K562 (cell line): Measurements from ENCODE around the gene CYB561A3. TPM values are rescaled to one million over a fixed set of nuclear protein-coding genes. Genes with fewer than 3 reads are reported as not detected.

Experiments
- ARHGAP35 ChIP-seq: fragments of 450-650 bp; IDR thresholded peaks from 2 replicates; pipeline ENCODE4 v1.6.1; 2018; ENCODE audit not compliant: partially characterized antibody
- CBFA2T2 ChIP-seq: fragments of 450-650 bp; conservative IDR thresholded peaks from 2 replicates; pipeline ENCODE4 v1.6.1; 2017; ENCODE audit warnings: mild to moderate bottlenecking
- CBFA2T3 ChIP-seq: fragments of 450-650 bp; IDR thresholded peaks from 2 replicates; pipeline ENCODE4 v1.6.1; 2017
- CXXC5 ChIP-seq: fragments of 250-450 bp; sonication (Bioruptor Pico); IDR thresholded peaks from 2 replicates; pipeline ENCODE4 v1.8.0; 2022; ENCODE audit warnings: inconsistent platforms, mild to moderate bottlenecking, moderate library complexity
- DIDO1 ChIP-seq: fragments of 450-650 bp; IDR thresholded peaks from 2 replicates; pipeline ENCODE4 v1.6.1; 2016; ENCODE audit warnings: low read depth, missing biosample characterization, missing genetic modification characterization
- DPF2 ChIP-seq: fragments of 450-650 bp; IDR thresholded peaks from 2 replicates; pipeline ENCODE4 v1.6.1; 2016
- E2F3 ChIP-seq: fragments of 250-450 bp; sonication (Bioruptor Pico); IDR thresholded peaks from 2 replicates; pipeline ENCODE4 v1.4.0; 2020; ENCODE audit warnings: mild to moderate bottlenecking
- ETV6 ChIP-seq, 3 experiments: fragments of 150-350 bp in 1 of 3; sonication (generic) in 1 of 3; formaldehyde crosslinking in 1 of 3; IDR thresholded peaks; 2 replicates each; pipeline versions ENCODE4 v1.6.1 to v1.8.0; 2014 to 2022; ENCODE audit warnings: borderline replicate concordance in 2 of 3, low read depth in 2 of 3, antibody characterized with exemption in 1 of 3, low read length in 1 of 3, mild to moderate bottlenecking in 1 of 3, missing genetic modification reagents in 1 of 3
- HNRNPLL ChIP-seq: fragments of 200-400 bp; formaldehyde crosslinking; IDR thresholded peaks from 2 replicates; pipeline ENCODE4 v1.6.1; 2017; ENCODE audit warnings: low read length, low read depth, mild to moderate bottlenecking; ENCODE audit not compliant: poor library complexity, severe bottlenecking
- NR2C2 ChIP-seq, 2 experiments: fragments of 200-800 bp in 1 of 2; sonication (Bioruptor generic) in 1 of 2; sonication (generic) in 1 of 2; formaldehyde crosslinking in 1 of 2; IDR thresholded peaks; 2 replicates each; pipeline versions ENCODE4 v1.6.1 to v1.8.0; 2016 to 2022; ENCODE audit warnings: mild to moderate bottlenecking in 1 of 2, missing compliant biosample characterization in 1 of 2, missing genetic modification characterization in 1 of 2, missing genetic modification reagents in 1 of 2
- NRF1 ChIP-seq, 2 experiments: fragments of 450-650 bp; IDR thresholded peaks in 1 of 2; conservative IDR thresholded peaks in 1 of 2; 2 replicates each; pipeline ENCODE4 v1.6.1; 2014; ENCODE audit warnings: mild to moderate bottlenecking in 2 of 2
- NUFIP1 ChIP-seq: fragments of 450-650 bp; IDR thresholded peaks from 2 replicates; pipeline ENCODE4 v1.6.1; 2018; ENCODE audit not compliant: partially characterized antibody
- SMAD1 ChIP-seq: fragments of 150-350 bp; IDR thresholded peaks from 2 replicates; pipeline ENCODE4 v1.6.1; 2014; ENCODE audit warnings: low read length, low read depth; ENCODE audit not compliant: partially characterized antibody
- ZBED1 ChIP-seq: IDR thresholded peaks from 2 replicates; pipeline ENCODE4 v1.6.1; 2014
- ZNF174 ChIP-seq: fragments of 250-450 bp; sonication (Bioruptor Pico); IDR thresholded peaks from 2 replicates; pipeline ENCODE4 v1.4.0; 2020; ENCODE audit warnings: mild to moderate bottlenecking
- ZNF79 ChIP-seq: fragments of 250-450 bp; sonication (Bioruptor Pico); IDR thresholded peaks from 2 replicates; pipeline ENCODE4 v1.4.0; 2020; ENCODE audit warnings: low read depth, mild to moderate bottlenecking, moderate library complexity
- polyA plus RNA-seq, 8 experiments: library from polyadenylated mRNA; depleted of rRNA in 4 of 8; stranded (reverse) in 5 of 8; unstranded in 3 of 8; fragments of >200 nt; fragmentation: Nextera tagmentation in 2 of 8; fragmentation: Illumina TruSeq in 1 of 8; extraction: Ambion mirVana in 2 of 8; extraction: Trizol in 1 of 8; gene quantifications; 2 replicates each; pipeline versions ENCODE4 v1.2.1 to v1.2.3, GENCODE V29; 2011 to 2014; ENCODE audit warnings: inconsistent platforms in 1 of 8, missing spikeins in 1 of 8
- total RNA-seq, 7 experiments: library from RNA; depleted of rRNA in 6 of 7; stranded (reverse); fragments of >200 nt in 6 of 7; fragmentation: Illumina TruSeq in 2 of 7; extraction: Trizol in 2 of 7; gene quantifications; 2 replicates each; pipeline versions ENCODE4 v1.2.1 to v1.2.3, GENCODE V29; 2011 to 2021; ENCODE audit warnings: low replicate concordance in 1 of 7
- TF ChIP-seq, protein P1 (sequence below): fragments of 250-450 bp; sonication (Bioruptor Pico); IDR thresholded peaks from 2 replicates; pipeline ENCODE4 v1.5.0; 2022; ENCODE audit warnings: mild to moderate bottlenecking
- TF ChIP-seq, protein P2 (sequence below): sonication (generic); formaldehyde crosslinking; IDR thresholded peaks from 2 replicates; pipeline ENCODE4 v1.8.0; 2022; ENCODE audit warnings: mild to moderate bottlenecking, missing genetic modification reagents
- TF ChIP-seq, protein P3 (sequence below): fragments of 450-650 bp; conservative IDR thresholded peaks from 2 replicates; pipeline ENCODE4 v1.6.1; 2016; ENCODE audit warnings: missing genetic modification characterization, low read depth, mild to moderate bottlenecking, control low read depth, missing compliant biosample characterization
- TF ChIP-seq, protein P4 (sequence below): fragments of 450-650 bp; IDR thresholded peaks from 2 replicates; pipeline ENCODE4 v1.7.0; 2016; ENCODE audit warnings: borderline replicate concordance

CYB561A3 gene
- total and polyA plus RNA-seq, 9 of the 15 experiments (the other 6 are each of a cell fraction or from before 2014, with no cell fraction given): 29.2 to 78.9 (median 37.9) TPM

DNA sequence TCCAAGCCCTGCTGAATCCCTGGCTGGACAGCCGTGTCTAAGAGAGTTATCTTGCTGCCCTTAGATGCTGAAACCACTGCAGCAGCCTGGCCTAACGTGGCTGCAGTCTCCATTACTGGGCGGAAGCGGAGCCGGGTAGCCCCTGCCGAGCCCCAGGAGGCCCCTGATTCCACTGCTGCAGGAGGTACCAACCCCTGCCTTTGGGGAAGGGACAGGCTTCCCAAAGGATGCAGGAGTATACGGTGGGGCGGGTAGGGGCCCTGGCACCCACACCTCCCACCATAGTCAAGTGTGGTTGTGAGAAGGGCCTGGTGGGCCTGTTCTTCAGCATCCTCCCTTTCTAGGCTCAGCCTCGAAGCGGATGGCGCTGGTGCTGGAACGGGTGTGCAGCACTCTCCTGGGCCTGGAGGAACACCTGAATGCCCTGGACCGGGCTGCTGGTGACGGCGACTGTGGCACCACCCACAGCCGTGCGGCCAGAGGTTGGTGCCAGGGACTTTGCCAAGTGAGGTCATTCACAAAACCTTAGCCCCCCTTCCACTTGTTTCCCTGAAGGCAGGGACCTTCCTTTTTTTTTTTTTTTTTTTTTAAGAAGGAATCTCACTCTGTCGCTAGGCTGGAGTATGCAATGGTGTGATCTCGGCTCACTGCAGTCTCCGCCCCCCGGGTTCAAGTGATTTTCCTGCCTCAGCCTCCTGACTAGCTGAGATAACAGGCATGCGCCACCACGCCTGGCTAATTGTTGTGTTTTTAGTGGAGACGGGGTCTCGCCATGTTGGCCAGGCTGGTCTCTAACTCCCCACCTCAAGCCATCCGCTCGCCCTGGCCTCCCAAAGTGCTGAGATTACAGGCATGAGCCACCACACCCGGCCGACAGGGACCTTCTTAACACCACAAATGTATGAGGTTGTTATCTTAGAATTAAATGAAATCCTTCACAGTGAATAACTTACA is 17.6 kb downstream of the CYB561A3 start (continued):
- TF ChIP-seq, protein P1, sequence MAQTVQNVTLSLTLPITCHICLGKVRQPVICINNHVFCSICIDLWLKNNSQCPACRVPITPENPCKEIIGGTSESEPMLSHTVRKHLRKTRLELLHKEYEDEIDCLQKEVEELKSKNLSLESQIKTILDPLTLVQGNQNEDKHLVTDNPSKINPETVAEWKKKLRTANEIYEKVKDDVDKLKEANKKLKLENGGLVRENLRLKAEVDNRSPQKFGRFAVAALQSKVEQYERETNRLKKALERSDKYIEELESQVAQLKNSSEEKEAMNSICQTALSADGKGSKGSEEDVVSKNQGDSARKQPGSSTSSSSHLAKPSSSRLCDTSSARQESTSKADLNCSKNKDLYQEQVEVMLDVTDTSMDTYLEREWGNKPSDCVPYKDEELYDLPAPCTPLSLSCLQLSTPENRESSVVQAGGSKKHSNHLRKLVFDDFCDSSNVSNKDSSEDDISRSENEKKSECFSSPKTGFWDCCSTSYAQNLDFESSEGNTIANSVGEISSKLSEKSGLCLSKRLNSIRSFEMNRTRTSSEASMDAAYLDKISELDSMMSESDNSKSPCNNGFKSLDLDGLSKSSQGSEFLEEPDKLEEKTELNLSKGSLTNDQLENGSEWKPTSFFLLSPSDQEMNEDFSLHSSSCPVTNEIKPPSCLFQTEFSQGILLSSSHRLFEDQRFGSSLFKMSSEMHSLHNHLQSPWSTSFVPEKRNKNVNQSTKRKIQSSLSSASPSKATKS: no peak
- TF ChIP-seq SMAD1 (no peak), CBFA2T2 (peak; percentile 45; the same call in 1 of the 2 replicates), CBFA2T3 (peak; percentile 79), NR2C2 (CRISPR knock-in tag; IDR thresholded peaks at IDR 0.05) (no peak), NR2C2 (tag; IDR thresholded peaks at IDR 0.05) (no peak), NRF1 (conservative IDR thresholded peaks at IDR 0.05 in 1 of 2, IDR thresholded peaks at IDR 0.05 in 1 of 2) (peak in 1 of 2 experiments; percentile 35; a peak in 1 of 4 replicates), ARHGAP35 (no peak), E2F3 (CRISPR knock-in tag) (no peak), DIDO1 (tag) (no peak), ETV6 (IDR thresholded peaks at IDR 0.05; ENCODE audit: borderline replicate concordance in 1 of 2, low read depth in 2 of 2, low read length in 1 of 2) (no peak), ETV6 (CRISPR knock-in tag; IDR thresholded peaks at IDR 0.05; ENCODE audit: borderline replicate concordance) (no peak), CXXC5 (CRISPR knock-in tag) (0 out of 2 replicates have a peak, but pooled peaks have one; percentile 34), NUFIP1 (no peak), ZNF174 (CRISPR knock-in tag) (no peak), ZNF79 (CRISPR knock-in tag) (no peak), HNRNPLL (no peak), ZBED1 (no peak), DPF2 (peak; percentile 47; the same call in 1 of the 2 replicates)
- TF ChIP-seq, protein P2, sequence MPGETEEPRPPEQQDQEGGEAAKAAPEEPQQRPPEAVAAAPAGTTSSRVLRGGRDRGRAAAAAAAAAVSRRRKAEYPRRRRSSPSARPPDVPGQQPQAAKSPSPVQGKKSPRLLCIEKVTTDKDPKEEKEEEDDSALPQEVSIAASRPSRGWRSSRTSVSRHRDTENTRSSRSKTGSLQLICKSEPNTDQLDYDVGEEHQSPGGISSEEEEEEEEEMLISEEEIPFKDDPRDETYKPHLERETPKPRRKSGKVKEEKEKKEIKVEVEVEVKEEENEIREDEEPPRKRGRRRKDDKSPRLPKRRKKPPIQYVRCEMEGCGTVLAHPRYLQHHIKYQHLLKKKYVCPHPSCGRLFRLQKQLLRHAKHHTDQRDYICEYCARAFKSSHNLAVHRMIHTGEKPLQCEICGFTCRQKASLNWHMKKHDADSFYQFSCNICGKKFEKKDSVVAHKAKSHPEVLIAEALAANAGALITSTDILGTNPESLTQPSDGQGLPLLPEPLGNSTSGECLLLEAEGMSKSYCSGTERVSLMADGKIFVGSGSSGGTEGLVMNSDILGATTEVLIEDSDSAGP: no peak
- TF ChIP-seq, protein P3, sequence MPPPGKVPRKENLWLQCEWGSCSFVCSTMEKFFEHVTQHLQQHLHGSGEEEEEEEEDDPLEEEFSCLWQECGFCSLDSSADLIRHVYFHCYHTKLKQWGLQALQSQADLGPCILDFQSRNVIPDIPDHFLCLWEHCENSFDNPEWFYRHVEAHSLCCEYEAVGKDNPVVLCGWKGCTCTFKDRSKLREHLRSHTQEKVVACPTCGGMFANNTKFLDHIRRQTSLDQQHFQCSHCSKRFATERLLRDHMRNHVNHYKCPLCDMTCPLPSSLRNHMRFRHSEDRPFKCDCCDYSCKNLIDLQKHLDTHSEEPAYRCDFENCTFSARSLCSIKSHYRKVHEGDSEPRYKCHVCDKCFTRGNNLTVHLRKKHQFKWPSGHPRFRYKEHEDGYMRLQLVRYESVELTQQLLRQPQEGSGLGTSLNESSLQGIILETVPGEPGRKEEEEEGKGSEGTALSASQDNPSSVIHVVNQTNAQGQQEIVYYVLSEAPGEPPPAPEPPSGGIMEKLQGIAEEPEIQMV (tag): no peak
- TF ChIP-seq, protein P4, sequence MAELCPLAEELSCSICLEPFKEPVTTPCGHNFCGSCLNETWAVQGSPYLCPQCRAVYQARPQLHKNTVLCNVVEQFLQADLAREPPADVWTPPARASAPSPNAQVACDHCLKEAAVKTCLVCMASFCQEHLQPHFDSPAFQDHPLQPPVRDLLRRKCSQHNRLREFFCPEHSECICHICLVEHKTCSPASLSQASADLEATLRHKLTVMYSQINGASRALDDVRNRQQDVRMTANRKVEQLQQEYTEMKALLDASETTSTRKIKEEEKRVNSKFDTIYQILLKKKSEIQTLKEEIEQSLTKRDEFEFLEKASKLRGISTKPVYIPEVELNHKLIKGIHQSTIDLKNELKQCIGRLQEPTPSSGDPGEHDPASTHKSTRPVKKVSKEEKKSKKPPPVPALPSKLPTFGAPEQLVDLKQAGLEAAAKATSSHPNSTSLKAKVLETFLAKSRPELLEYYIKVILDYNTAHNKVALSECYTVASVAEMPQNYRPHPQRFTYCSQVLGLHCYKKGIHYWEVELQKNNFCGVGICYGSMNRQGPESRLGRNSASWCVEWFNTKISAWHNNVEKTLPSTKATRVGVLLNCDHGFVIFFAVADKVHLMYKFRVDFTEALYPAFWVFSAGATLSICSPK: no peak
